PC-9 (cell line): ENCODE results near the gene WDFY1. TPM values are rescaled to one million over a fixed set of nuclear protein-coding genes. Genes with fewer than 3 reads are reported as not detected.
A peak's percentile ranks its signal among the peaks of the same experiment; 100 is the strongest.

Source experiments
- BruUV-seq: library from RNA; stranded (reverse); fragments of 400-500 nt; replicated peaks from 2 replicates; lab custom pipeline; 2021; lab: Mats Ljungman, UMichigan
- CTCF ChIA-PET: fragments of 300-600 bp; sonication (Branson Sonifier 250); formaldehyde crosslinking; loops from one replicate; lab custom pipeline; 2022; ENCODE audit warnings: antibody characterized with exemption; lab: Charles Lee
- POLR2A ChIA-PET: fragments of 300-600 bp; sonication (Branson Sonifier 250); formaldehyde crosslinking; loops from one replicate; lab custom pipeline; 2022; ENCODE audit warnings: antibody characterized with exemption; ENCODE audit not compliant: unreplicated experiment; lab: Charles Lee
- DNase-seq, 2 experiments: peaks; one replicate each; pipeline versions ENCODE4 v3.0.0 to v3.0.0-alpha.2; 2015 to 2022; ENCODE audit warnings: mixed read lengths in 1 of 2
- H2AFZ ChIP-seq: fragments of 200-600 bp; sonication (generic); 2 replicates; pipeline ENCODE4 v1.8.1; 2017; ENCODE audit warnings: antibody characterized with exemption
- H3F3A ChIP-seq: fragments of 200-600 bp; sonication (generic); 2 replicates; pipeline ENCODE4 v1.8.1; 2017; ENCODE audit warnings: antibody characterized with exemption, mild to moderate bottlenecking, low read depth; ENCODE audit not compliant: insufficient read depth
- H3K27ac ChIP-seq: fragments of 200-600 bp; sonication (generic); 2 replicates; pipeline ENCODE4 v1.6.1; 2016; ENCODE audit warnings: mixed run types
- H3K27me3 ChIP-seq: fragments of 200-600 bp; sonication (generic); 2 replicates; pipeline ENCODE4 v1.6.1; 2016; ENCODE audit warnings: low read depth, mixed run types; ENCODE audit not compliant: insufficient read depth
- H3K36me3 ChIP-seq: fragments of 200-600 bp; sonication (generic); 2 replicates; pipeline ENCODE4 v1.6.1; 2016; ENCODE audit warnings: low read depth, mixed run types
- H3K4me1 ChIP-seq: fragments of 200-600 bp; sonication (generic); replicated peaks from 2 replicates; pipeline ENCODE4 v1.6.1; 2016; ENCODE audit warnings: mixed run types; ENCODE audit not compliant: insufficient read depth
- H3K4me2 ChIP-seq: fragments of 200-600 bp; sonication (generic); 2 replicates; pipeline ENCODE4 v1.6.1; 2017; ENCODE audit warnings: mixed run types
- H3K4me3 ChIP-seq: fragments of 200-600 bp; sonication (generic); 2 replicates; pipeline ENCODE4 v1.6.1; 2016; ENCODE audit warnings: mixed run types
- H3K79me2 ChIP-seq: fragments of 200-600 bp; sonication (generic); 2 replicates; pipeline ENCODE4 v1.6.1; 2017; ENCODE audit warnings: low read depth, mixed run types
- H3K9me2 ChIP-seq: fragments of 200-600 bp; sonication (generic); 2 replicates; pipeline ENCODE4 v1.8.1; 2017; ENCODE audit warnings: mild to moderate bottlenecking; ENCODE audit not compliant: insufficient read depth
- H3K9me3 ChIP-seq: fragments of 200-600 bp; sonication (generic); 2 replicates; pipeline ENCODE4 v1.8.1; 2016; ENCODE audit warnings: low read depth; ENCODE audit not compliant: insufficient read depth
- H4K20me1 ChIP-seq: fragments of 200-600 bp; sonication (generic); 2 replicates; pipeline ENCODE4 v1.8.1; 2017; ENCODE audit not compliant: insufficient read depth
- CTCF ChIP-seq: fragments of 200-600 bp; sonication (generic); conservative IDR thresholded peaks from 2 replicates; pipeline ENCODE4 v1.6.1; 2017; ENCODE audit warnings: mixed run types, antibody characterized with exemption, mild to moderate bottlenecking, moderate library complexity
- EZH2 ChIP-seq: fragments of 200-600 bp; sonication (generic); IDR thresholded peaks from 2 replicates; pipeline ENCODE4 v1.8.0; 2017; ENCODE audit warnings: antibody characterized with exemption, low read depth
- intact Hi-C: fragments of 100-400 bp; cut with micrococcal nuclease; formaldehyde crosslinking; loops from one replicate; pipeline ENCODE4 v1.10.0; 2022; ENCODE audit not compliant: unreplicated experiment
- total RNA-seq: library from RNA; stranded (reverse); gene quantifications from 2 replicates; pipeline ENCODE4 v1.2.3, GENCODE V29; 2021

Gene WDFY1
- total RNA-seq, 1 experiment from 2014 or later, result 81.9 TPM

- intact Hi-C loops, result no loop called here
- no peak overlapping the region for H2AFZ ChIP-seq
- peak overlapping the region; percentile 38; the same call in 1 of the 2 replicates for H3K27ac ChIP-seq
- H3K27me3 ChIP-seq, result no peaks in the 10 kb centered on the region
- H3K9me2 ChIP-seq, result no peaks in the 10 kb centered on the region
- peak in 1 of 2 experiments; percentile 34 for DNase-seq
- H3K79me2 ChIP-seq, result no peaks in the 10 kb centered on the region
- H3K4me3 ChIP-seq, result no peak overlapping the region
- H3K4me2 ChIP-seq, result no peak overlapping the region
- H3K9me3 ChIP-seq, result peaks cover 14% of the 10 kb centered on the region; the same call in 1 of the 2 replicates
- H3K4me1 ChIP-seq, result peaks cover 49% of the 10 kb centered on the region
- no TSS peak for BruUV-seq
- POLR2A ChIA-PET, result no interaction called here
- TF ChIP-seq CTCF (no peak), EZH2 (no peak)
- H3F3A ChIP-seq, result peaks cover 39% of the 10 kb centered on the region
- CTCF ChIA-PET, result no interaction called here
- H4K20me1 ChIP-seq, result no peaks in the 10 kb centered on the region
- peaks cover 4% of the 10 kb centered on the region; the same call in 1 of the 2 replicates for H3K36me3 ChIP-seq
These were observed 92.8 kb downstream of the WDFY1 start for GRCh38 chr2:223852281-223852795.

GRCh38 chr2:223847410-223847809, 97.7 kb downstream of the WDFY1 start:
- POLR2A ChIA-PET, result no interaction called here
- peaks cover 4% of the 10 kb centered on the region; the same call in 1 of the 2 replicates for H3K36me3 ChIP-seq
- peaks cover 15% of the 10 kb centered on the region for H3K4me1 ChIP-seq
- H4K20me1 ChIP-seq, result no peaks in the 10 kb centered on the region
- H3K9me2 ChIP-seq, result no peaks in the 10 kb centered on the region
- H3K4me3 ChIP-seq, result no peak overlapping the region
- no peak for TF ChIP-seq CTCF
- CTCF ChIA-PET, result no interaction called here
- H3K27ac ChIP-seq, result peak overlapping the region; percentile 84
- intact Hi-C loops, result no loop called here
- no peaks in the 10 kb centered on the region for H3K27me3 ChIP-seq
- no peak overlapping the region for H3K4me2 ChIP-seq
- no peak for DNase-seq
- no peaks in the 10 kb centered on the region for H3K79me2 ChIP-seq
- no TSS peak for BruUV-seq
- no peak overlapping the region for H2AFZ ChIP-seq
- H3K9me3 ChIP-seq, result peaks cover 14% of the 10 kb centered on the region; the same call in 1 of the 2 replicates
- H3F3A ChIP-seq, result peaks cover 16% of the 10 kb centered on the region; the same call in 1 of the 2 replicates

- peaks cover 16% of the 10 kb centered on the region; the same call in 1 of the 2 replicates for H3F3A ChIP-seq
- DNase-seq, result peak; percentile 33 to 93
- no peaks in the 10 kb centered on the region for H3K79me2 ChIP-seq
- no peaks in the 10 kb centered on the region for H4K20me1 ChIP-seq
- TF ChIP-seq CTCF (no peak), EZH2 (no peak)
- H2AFZ ChIP-seq, result no peak overlapping the region
- H3K27me3 ChIP-seq, result no peaks in the 10 kb centered on the region
- POLR2A ChIA-PET, result interaction anchor here (0.5 to 0.7 kb wide), 5 partner anchors 12 to 915 kb away, joined by 3 to 10 read pairs (median 4); no protein-coding TSS in a partner anchor
- no TSS peak for BruUV-seq
- peak overlapping the region; percentile 8; the same call in 1 of the 2 replicates for H3K4me2 ChIP-seq
- H3K4me3 ChIP-seq, result no peak overlapping the region
- no peaks in the 10 kb centered on the region for H3K9me2 ChIP-seq
- peaks cover 4% of the 10 kb centered on the region; the same call in 1 of the 2 replicates for H3K36me3 ChIP-seq
- H3K27ac ChIP-seq, result peak overlapping the region; percentile 84
- H3K4me1 ChIP-seq, result peaks cover 14% of the 10 kb centered on the region
- intact Hi-C loops, result loop anchor here (1.0 kb wide), 1 partner anchor 15 kb away; no protein-coding TSS in a partner anchor
- CTCF ChIA-PET, result interaction anchor here (0.6 to 1.0 kb wide), 2 partner anchors 15 kb away, joined by 3 to 4 read pairs; no protein-coding TSS in a partner anchor
- H3K9me3 ChIP-seq, result peaks cover 14% of the 10 kb centered on the region; the same call in 1 of the 2 replicates
These were observed 98.6 kb downstream of the WDFY1 start for GRCh38 chr2:223846515-223846914.
